Liver (tissue), 9 donors: ENCODE data around the gene PCNX2. TPM values are rescaled to one million over a fixed set of nuclear protein-coding genes. Genes with fewer than 3 reads are reported as not detected.

Experiments used
- DNase-seq: peaks from one replicate; pipeline ENCODE4 v3.0.0-alpha.2; 2017; ENCODE audit warnings: low spot score
- H3K27ac ChIP-seq, 2 donors: one replicate each; pipeline ENCODE4 v1.7.0; 2013; ENCODE audit warnings: inconsistent platforms in 2 of 2, low read length in 2 of 2, control low read depth in 1 of 2, low read depth in 1 of 2, mild to moderate bottlenecking in 1 of 2
- H3K27me3 ChIP-seq, 4 donors: one replicate each; pipeline versions ENCODE4 v1.6.1 to v1.7.0; 2013; ENCODE audit warnings: low read length in 3 of 4, inconsistent platforms in 1 of 4, mild to moderate bottlenecking in 1 of 4, moderate library complexity in 1 of 4; ENCODE audit not compliant: control insufficient read depth in 4 of 4, insufficient read depth in 4 of 4
- H3K36me3 ChIP-seq, 4 donors: one replicate each; pipeline versions ENCODE4 v1.6.1 to v1.7.0; 2013; ENCODE audit warnings: low read length in 3 of 4, mild to moderate bottlenecking in 3 of 4, low read depth in 1 of 4, moderate library complexity in 1 of 4; ENCODE audit not compliant: control insufficient read depth in 4 of 4, insufficient read depth in 3 of 4
- H3K4me1 ChIP-seq, 4 donors: one replicate each; pipeline versions ENCODE4 v1.6.1 to v1.7.0; 2013; ENCODE audit warnings: low read length in 3 of 4, mild to moderate bottlenecking in 3 of 4, moderate library complexity in 1 of 4; ENCODE audit not compliant: control insufficient read depth in 4 of 4, insufficient read depth in 4 of 4
- H3K4me3 ChIP-seq, 3 donors: one replicate each; pipeline versions ENCODE4 v1.6.1 to v1.7.0; 2013; ENCODE audit warnings: low read length in 3 of 3, control low read depth in 1 of 3, low read depth in 1 of 3, mild to moderate bottlenecking in 1 of 3
- H3K9ac ChIP-seq, 2 donors: one replicate each; pipeline ENCODE4 v1.7.0; 2013; ENCODE audit warnings: low read length in 2 of 2, mild to moderate bottlenecking in 2 of 2, moderate library complexity in 2 of 2, control low read depth in 1 of 2, low read depth in 1 of 2
- H3K9me3 ChIP-seq, 4 donors: one replicate each; pipeline versions ENCODE4 v1.6.1 to v1.7.0; 2013; ENCODE audit warnings: low read length in 3 of 4; ENCODE audit not compliant: control insufficient read depth in 4 of 4
- EGR1 ChIP-seq, 2 donors: IDR thresholded peaks; 2 replicates each; pipeline ENCODE4 v1.6.1; 2016 to 2018; ENCODE audit warnings: antibody characterized with exemption in 2 of 2, low read depth in 2 of 2
- FOXA1 ChIP-seq: IDR thresholded peaks from 2 replicates; pipeline ENCODE4 v1.6.1; 2016; ENCODE audit warnings: antibody characterized with exemption
- HNF4G ChIP-seq: IDR thresholded peaks from 2 replicates; pipeline ENCODE4 v1.6.1; 2016; ENCODE audit warnings: antibody characterized with exemption
- JUND ChIP-seq, 2 donors: IDR thresholded peaks; 2 replicates each; pipeline ENCODE4 v1.6.1; 2016; ENCODE audit warnings: antibody characterized with exemption in 2 of 2
- RAD21 ChIP-seq, 2 donors: IDR thresholded peaks; 2 replicates each; pipeline ENCODE4 v1.6.1; 2016; ENCODE audit warnings: antibody characterized with exemption in 2 of 2, mild to moderate bottlenecking in 2 of 2
- SP1 ChIP-seq: IDR thresholded peaks from 2 replicates; pipeline ENCODE4 v1.6.1; 2018; ENCODE audit warnings: antibody characterized with exemption, mild to moderate bottlenecking
- TAF1 ChIP-seq: conservative IDR thresholded peaks from 2 replicates; pipeline ENCODE4 v1.6.1; 2016; ENCODE audit warnings: antibody characterized with exemption, mild to moderate bottlenecking
- WGBS: extraction: QIAGEN DNeasy Blood & Tissue Kit; methylation state at CpG from one replicate; pipeline ENCODE4 v1.1.7; 2013; 5-methylcytosine and 5-hydroxymethylcytosine counted together
- polyA plus RNA-seq, 2 donors: library from polyadenylated mRNA; stranded (reverse) in 1 of 2; unstranded in 1 of 2; fragments of 200-250 nt in 1 of 2; fragments of >200 nt in 1 of 2; fragmentation: Nextera tagmentation in 1 of 2; extraction: Ambion mirVana in 1 of 2; gene quantifications; one replicate each; pipeline versions ENCODE4 v1.2.1 to v1.2.3, GENCODE V29; 2013 to 2015
- total RNA-seq, 2 donors: library from RNA; depleted of rRNA; stranded (reverse); fragments of >200 nt; gene quantifications; one replicate each; pipeline ENCODE4 v1.2.3, GENCODE V29; 2014
- TF ChIP-seq, protein P1 (sequence below): IDR thresholded peaks from 2 replicates; pipeline ENCODE4 v1.6.1; 2016; ENCODE audit warnings: antibody characterized with exemption, mild to moderate bottlenecking
- TF ChIP-seq, protein P2 (sequence below): IDR thresholded peaks from 2 replicates; pipeline ENCODE4 v1.6.1; 2016; ENCODE audit warnings: antibody characterized with exemption
- TF ChIP-seq, protein P3 (sequence below): fragments of 150-350 bp; IDR thresholded peaks from 2 replicates; pipeline ENCODE4 v1.5.1; 2017; ENCODE audit warnings: improper control_type of control experiment, low read depth, low read length; ENCODE audit not compliant: missing input control
- TF ChIP-seq, protein P4 (sequence below): IDR thresholded peaks from 2 replicates; pipeline ENCODE4 v1.6.1; 2016; ENCODE audit warnings: antibody characterized with exemption
- donor health status: healthy.
- donor health status: healthy.
- donor health status: healthy.
- donor health status: healthy.
- donor health status: healthy.

The PCNX2 gene
- total and polyA plus RNA-seq, 4 donors: 0.20 to 3.1 (median 0.92) TPM

DNA sequence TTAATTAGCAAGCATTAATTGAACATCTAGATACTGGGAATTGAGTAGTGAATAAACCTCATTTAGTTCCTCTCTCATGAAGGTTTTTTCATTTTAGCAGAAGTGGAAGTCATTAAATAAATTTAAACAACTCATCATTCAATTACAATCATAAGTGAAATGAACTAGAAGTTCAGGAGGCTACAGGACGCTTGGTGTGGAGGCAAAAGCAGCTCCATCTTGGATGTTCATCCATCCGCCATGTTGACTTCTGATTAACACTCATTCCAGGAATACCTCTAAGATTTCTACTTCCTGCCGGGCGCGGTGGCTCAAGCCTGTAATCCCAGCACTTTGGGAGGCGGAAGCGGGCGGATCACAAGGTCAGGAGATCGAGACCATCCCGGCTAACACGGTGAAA is 356.6 kb downstream of the PCNX2 start:
- TF ChIP-seq FOXA1: no peak
- TF ChIP-seq EGR1 (IDR thresholded peaks at IDR 0.05; ENCODE audit: low read depth in 2 of 2): no peak
- no peak for TF ChIP-seq RAD21 (IDR thresholded peaks at IDR 0.05)
- no peak for TF ChIP-seq JUND (IDR thresholded peaks at IDR 0.05)
- TF ChIP-seq, protein P1, sequence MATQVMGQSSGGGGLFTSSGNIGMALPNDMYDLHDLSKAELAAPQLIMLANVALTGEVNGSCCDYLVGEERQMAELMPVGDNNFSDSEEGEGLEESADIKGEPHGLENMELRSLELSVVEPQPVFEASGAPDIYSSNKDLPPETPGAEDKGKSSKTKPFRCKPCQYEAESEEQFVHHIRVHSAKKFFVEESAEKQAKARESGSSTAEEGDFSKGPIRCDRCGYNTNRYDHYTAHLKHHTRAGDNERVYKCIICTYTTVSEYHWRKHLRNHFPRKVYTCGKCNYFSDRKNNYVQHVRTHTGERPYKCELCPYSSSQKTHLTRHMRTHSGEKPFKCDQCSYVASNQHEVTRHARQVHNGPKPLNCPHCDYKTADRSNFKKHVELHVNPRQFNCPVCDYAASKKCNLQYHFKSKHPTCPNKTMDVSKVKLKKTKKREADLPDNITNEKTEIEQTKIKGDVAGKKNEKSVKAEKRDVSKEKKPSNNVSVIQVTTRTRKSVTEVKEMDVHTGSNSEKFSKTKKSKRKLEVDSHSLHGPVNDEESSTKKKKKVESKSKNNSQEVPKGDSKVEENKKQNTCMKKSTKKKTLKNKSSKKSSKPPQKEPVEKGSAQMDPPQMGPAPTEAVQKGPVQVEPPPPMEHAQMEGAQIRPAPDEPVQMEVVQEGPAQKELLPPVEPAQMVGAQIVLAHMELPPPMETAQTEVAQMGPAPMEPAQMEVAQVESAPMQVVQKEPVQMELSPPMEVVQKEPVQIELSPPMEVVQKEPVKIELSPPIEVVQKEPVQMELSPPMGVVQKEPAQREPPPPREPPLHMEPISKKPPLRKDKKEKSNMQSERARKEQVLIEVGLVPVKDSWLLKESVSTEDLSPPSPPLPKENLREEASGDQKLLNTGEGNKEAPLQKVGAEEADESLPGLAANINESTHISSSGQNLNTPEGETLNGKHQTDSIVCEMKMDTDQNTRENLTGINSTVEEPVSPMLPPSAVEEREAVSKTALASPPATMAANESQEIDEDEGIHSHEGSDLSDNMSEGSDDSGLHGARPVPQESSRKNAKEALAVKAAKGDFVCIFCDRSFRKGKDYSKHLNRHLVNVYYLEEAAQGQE: no peak
- TF ChIP-seq HNF4G: no peak
- TF ChIP-seq, protein P2, sequence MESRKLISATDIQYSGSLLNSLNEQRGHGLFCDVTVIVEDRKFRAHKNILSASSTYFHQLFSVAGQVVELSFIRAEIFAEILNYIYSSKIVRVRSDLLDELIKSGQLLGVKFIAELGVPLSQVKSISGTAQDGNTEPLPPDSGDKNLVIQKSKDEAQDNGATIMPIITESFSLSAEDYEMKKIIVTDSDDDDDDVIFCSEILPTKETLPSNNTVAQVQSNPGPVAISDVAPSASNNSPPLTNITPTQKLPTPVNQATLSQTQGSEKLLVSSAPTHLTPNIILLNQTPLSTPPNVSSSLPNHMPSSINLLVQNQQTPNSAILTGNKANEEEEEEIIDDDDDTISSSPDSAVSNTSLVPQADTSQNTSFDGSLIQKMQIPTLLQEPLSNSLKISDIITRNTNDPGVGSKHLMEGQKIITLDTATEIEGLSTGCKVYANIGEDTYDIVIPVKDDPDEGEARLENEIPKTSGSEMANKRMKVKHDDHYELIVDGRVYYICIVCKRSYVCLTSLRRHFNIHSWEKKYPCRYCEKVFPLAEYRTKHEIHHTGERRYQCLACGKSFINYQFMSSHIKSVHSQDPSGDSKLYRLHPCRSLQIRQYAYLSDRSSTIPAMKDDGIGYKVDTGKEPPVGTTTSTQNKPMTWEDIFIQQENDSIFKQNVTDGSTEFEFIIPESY: no peak
- TF ChIP-seq TAF1: no peak
- TF ChIP-seq, protein P3, sequence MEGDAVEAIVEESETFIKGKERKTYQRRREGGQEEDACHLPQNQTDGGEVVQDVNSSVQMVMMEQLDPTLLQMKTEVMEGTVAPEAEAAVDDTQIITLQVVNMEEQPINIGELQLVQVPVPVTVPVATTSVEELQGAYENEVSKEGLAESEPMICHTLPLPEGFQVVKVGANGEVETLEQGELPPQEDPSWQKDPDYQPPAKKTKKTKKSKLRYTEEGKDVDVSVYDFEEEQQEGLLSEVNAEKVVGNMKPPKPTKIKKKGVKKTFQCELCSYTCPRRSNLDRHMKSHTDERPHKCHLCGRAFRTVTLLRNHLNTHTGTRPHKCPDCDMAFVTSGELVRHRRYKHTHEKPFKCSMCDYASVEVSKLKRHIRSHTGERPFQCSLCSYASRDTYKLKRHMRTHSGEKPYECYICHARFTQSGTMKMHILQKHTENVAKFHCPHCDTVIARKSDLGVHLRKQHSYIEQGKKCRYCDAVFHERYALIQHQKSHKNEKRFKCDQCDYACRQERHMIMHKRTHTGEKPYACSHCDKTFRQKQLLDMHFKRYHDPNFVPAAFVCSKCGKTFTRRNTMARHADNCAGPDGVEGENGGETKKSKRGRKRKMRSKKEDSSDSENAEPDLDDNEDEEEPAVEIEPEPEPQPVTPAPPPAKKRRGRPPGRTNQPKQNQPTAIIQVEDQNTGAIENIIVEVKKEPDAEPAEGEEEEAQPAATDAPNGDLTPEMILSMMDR: no peak
- no peak for DNase-seq

DNA sequence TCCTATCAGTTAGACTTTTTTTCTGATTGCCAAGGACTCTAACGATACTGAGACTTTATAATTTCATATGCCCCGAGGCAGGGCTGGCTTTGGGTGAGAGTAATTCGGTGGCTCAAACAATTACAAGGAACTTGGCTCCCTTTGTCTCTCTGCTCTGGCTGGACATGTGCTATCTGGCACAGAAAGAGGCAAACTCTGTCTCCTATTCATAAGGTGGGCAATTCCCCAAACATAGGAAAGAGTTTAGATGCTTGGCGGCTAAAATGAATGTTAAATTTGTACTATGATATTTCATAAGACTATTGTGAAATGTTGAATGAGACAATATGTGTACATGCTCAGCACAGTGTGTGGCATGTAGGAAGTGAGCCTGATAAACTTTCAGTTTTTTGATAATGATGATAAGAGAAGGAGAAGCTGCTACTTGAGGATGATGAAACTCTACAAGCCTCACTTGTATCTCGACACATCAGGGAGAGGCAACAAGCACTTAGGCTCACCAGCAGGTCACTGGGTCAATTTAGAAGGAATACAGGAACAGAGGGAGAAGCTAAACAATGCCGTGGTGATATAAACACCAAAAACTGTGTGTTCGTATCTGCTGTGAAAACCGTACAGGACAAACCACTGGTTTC is 357.7 kb downstream of the PCNX2 start:
- no peak for DNase-seq
- TF ChIP-seq SP1: no peak
- TF ChIP-seq, protein P2: no peak
- TF ChIP-seq, protein P4, sequence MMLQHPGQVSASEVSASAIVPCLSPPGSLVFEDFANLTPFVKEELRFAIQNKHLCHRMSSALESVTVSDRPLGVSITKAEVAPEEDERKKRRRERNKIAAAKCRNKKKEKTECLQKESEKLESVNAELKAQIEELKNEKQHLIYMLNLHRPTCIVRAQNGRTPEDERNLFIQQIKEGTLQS: no peak
- no peak for TF ChIP-seq RAD21 (IDR thresholded peaks at IDR 0.05)
- TF ChIP-seq FOXA1: no peak
- TF ChIP-seq, protein P3: no peak
- Histone ChIP-seq H3K4me3 (no peak overlapping the region), H3K27me3 (no peaks in the 10 kb centered on the region), H3K36me3 (no peaks in the 10 kb centered on the region), H3K27ac (no peak overlapping the region), H3K9me3 (peaks cover 0 to 4% (median 2%) of the 10 kb centered on the region in 4 donors), H3K9ac (no peak overlapping the region), H3K4me1 (no peaks in the 10 kb centered on the region)
- 71% methylated on average over 8 of the region's 8 CpGs for WGBS

More for the DNA sequence above, 356.6 kb downstream of the PCNX2 start:
- Histone ChIP-seq H3K9me3 (peaks cover 0 to 4% (median 2%) of the 10 kb centered on the region in 4 donors), H3K4me3 (no peak overlapping the region), H3K27me3 (no peaks in the 10 kb centered on the region), H3K36me3 (no peaks in the 10 kb centered on the region), H3K27ac (no peak overlapping the region), H3K9ac (no peak overlapping the region), H3K4me1 (no peaks in the 10 kb centered on the region)
- 97% methylated on average over 11 of the region's 11 CpGs for WGBS
